Neural cell (in vitro differentiated cells): ENCODE measurements around the gene TRIM8. TPM values are rescaled to one million over a fixed set of nuclear protein-coding genes. Genes with fewer than 3 reads are reported as not detected.

Experiments
- H2AFZ ChIP-seq: fragments of 200-600, 300-800 bp; sonication (generic), shearing (Covaris generic); 2 replicates; pipeline ENCODE4 v1.6.0; 2014; ENCODE audit warnings: low read depth, mild to moderate bottlenecking, antibody characterized with exemption, low read length, moderate library complexity
- H3F3A ChIP-seq: fragments of 200-600 bp; shearing (Covaris generic); 2 replicates; pipeline ENCODE4 v1.6.1; 2016; ENCODE audit warnings: mild to moderate bottlenecking, moderate library complexity, mixed read lengths, antibody characterized with exemption, low read length; ENCODE audit not compliant: insufficient read depth, poor library complexity, severe bottlenecking
- H3K27ac ChIP-seq: fragments of 200-600, 300-800 bp; sonication (generic), shearing (Covaris generic); 2 replicates; pipeline ENCODE4 v1.5.1; 2014; ENCODE audit warnings: mild to moderate bottlenecking, low read length, moderate library complexity
- H3K27me3 ChIP-seq: fragments of 300-800, 200-600 bp; sonication (generic), shearing (Covaris generic); 2 replicates; pipeline ENCODE4 v1.6.0; 2014; ENCODE audit warnings: mild to moderate bottlenecking, low read depth, low read length, moderate library complexity; ENCODE audit not compliant: insufficient read depth
- H3K36me3 ChIP-seq: fragments of 300-800, 200-600 bp; sonication (generic), shearing (Covaris generic); 2 replicates; pipeline ENCODE4 v1.5.1; 2014; ENCODE audit warnings: mild to moderate bottlenecking, antibody characterized with exemption, low read length, moderate library complexity; ENCODE audit not compliant: insufficient read depth
- H3K4me2 ChIP-seq: fragments of 300-800, 200-600 bp; sonication (generic), shearing (Covaris generic); 2 replicates; pipeline ENCODE4 v1.6.0; 2014; ENCODE audit warnings: mild to moderate bottlenecking, low read length
- H3K4me3 ChIP-seq: fragments of 300-800, 200-600 bp; sonication (generic), shearing (Covaris generic); 2 replicates; pipeline ENCODE4 v1.5.1; 2014; ENCODE audit warnings: mild to moderate bottlenecking, low read length, moderate library complexity
- H3K79me2 ChIP-seq: fragments of 200-600 bp; shearing (Covaris generic); replicated peaks from 2 replicates; pipeline ENCODE4 v1.6.0; 2014; ENCODE audit warnings: mild to moderate bottlenecking, low read length, moderate library complexity; ENCODE audit not compliant: insufficient read depth
- H3K9ac ChIP-seq: fragments of 300-800, 200-600 bp; sonication (generic), shearing (Covaris generic); 2 replicates; pipeline ENCODE4 v1.6.1; 2016; ENCODE audit warnings: mild to moderate bottlenecking, low read length, mixed read lengths
- H3K9me2 ChIP-seq: fragments of 200-600 bp; shearing (Covaris generic); 2 replicates; pipeline ENCODE4 v1.6.1; 2016; ENCODE audit warnings: mild to moderate bottlenecking, low read length, mixed read lengths; ENCODE audit not compliant: insufficient read depth
- H3K9me3 ChIP-seq: fragments of 200-600, 300-800 bp; sonication (generic), shearing (Covaris generic); 2 replicates; pipeline ENCODE4 v1.6.1; 2016; ENCODE audit warnings: mild to moderate bottlenecking, mixed run types, low read length, moderate library complexity, mixed read lengths
- H4K20me1 ChIP-seq: fragments of 200-600 bp; shearing (Covaris generic); 2 replicates; pipeline ENCODE4 v1.6.1; 2016; ENCODE audit warnings: mild to moderate bottlenecking, mixed run types; ENCODE audit not compliant: insufficient read depth
- CTCF ChIP-seq: fragments of 450-650 bp; IDR thresholded peaks from 2 replicates; pipeline ENCODE4 v1.5.1; 2014; ENCODE audit warnings: antibody characterized with exemption, mild to moderate bottlenecking, moderate library complexity; ENCODE audit not compliant: poor library complexity, severe bottlenecking
- EP300 ChIP-seq: fragments of 450-650 bp; conservative IDR thresholded peaks from 2 replicates; pipeline ENCODE4 v1.6.1; 2014; ENCODE audit warnings: antibody characterized with exemption, mild to moderate bottlenecking, moderate library complexity; ENCODE audit not compliant: poor library complexity, severe bottlenecking
- EZH2 ChIP-seq: fragments of 200-600, 300-800 bp; shearing (Covaris generic), sonication (generic); IDR thresholded peaks from 2 replicates; pipeline ENCODE4 v1.6.1; 2014; ENCODE audit warnings: antibody characterized with exemption, low read length, borderline replicate concordance, mild to moderate bottlenecking; ENCODE audit not compliant: insufficient read depth, poor library complexity, severe bottlenecking
- MXI1 ChIP-seq: fragments of 450-650 bp; conservative IDR thresholded peaks from 2 replicates; pipeline ENCODE4 v1.6.1; 2014; ENCODE audit warnings: antibody characterized with exemption, mild to moderate bottlenecking; ENCODE audit not compliant: poor library complexity, severe bottlenecking
- POLR2AphosphoS5 ChIP-seq: IDR thresholded peaks from 2 replicates; pipeline ENCODE4 v1.6.1; 2012
- RAD21 ChIP-seq: fragments of 450-650 bp; conservative IDR thresholded peaks from 2 replicates; pipeline ENCODE4 v1.6.1; 2014; ENCODE audit warnings: antibody characterized with exemption, mild to moderate bottlenecking, moderate library complexity
- REST ChIP-seq: IDR thresholded peaks from 2 replicates; pipeline ENCODE4 v1.6.1; 2012; ENCODE audit warnings: borderline replicate concordance
- SMC3 ChIP-seq: fragments of 450-650 bp; conservative IDR thresholded peaks from 2 replicates; pipeline ENCODE4 v1.6.1; 2014; ENCODE audit warnings: antibody characterized with exemption, mild to moderate bottlenecking, moderate library complexity; ENCODE audit not compliant: poor library complexity
- TAF1 ChIP-seq: IDR thresholded peaks from 2 replicates; pipeline ENCODE4 v1.6.1; 2012; ENCODE audit warnings: low read depth
- polyA plus RNA-seq: library from polyadenylated mRNA; depleted of rRNA; stranded (reverse); fragments of >200 nt; gene quantifications from 2 replicates; pipeline ENCODE4 v1.2.3, GENCODE V29; 2014

Gene TRIM8
- polyA plus RNA-seq, 1 donor from 2014 or later, result 47.5 TPM

GRCh38 chr10:102656026-102656425 is 11.7 kb downstream of the TRIM8 start:
- H3K9me3 ChIP-seq, result no peaks in the 10 kb centered on the region
- no peaks in the 10 kb centered on the region for H3F3A ChIP-seq
- H3K9me2 ChIP-seq, result no peaks in the 10 kb centered on the region
- H2AFZ ChIP-seq, result no peak overlapping the region
- H3K36me3 ChIP-seq, result no peaks in the 10 kb centered on the region
- peaks cover 9% of the 10 kb centered on the region for H4K20me1 ChIP-seq
- H3K4me3 ChIP-seq, result no peak overlapping the region
- H3K27ac ChIP-seq, result no peak overlapping the region
- H3K9ac ChIP-seq, result no peak overlapping the region
- no peak for TF ChIP-seq CTCF
- no peak for TF ChIP-seq RAD21
- TF ChIP-seq REST, result no peak
- TF ChIP-seq TAF1, result no peak
- no peak for TF ChIP-seq EZH2
- TF ChIP-seq POLR2AphosphoS5, result no peak
- TF ChIP-seq MXI1, result no peak
- TF ChIP-seq EP300, result no peak
- TF ChIP-seq SMC3, result no peak
- no peaks in the 10 kb centered on the region for H3K27me3 ChIP-seq
- no peak overlapping the region for H3K4me2 ChIP-seq
- H3K79me2 ChIP-seq, result peaks cover 27% of the 10 kb centered on the region

- no peaks in the 10 kb centered on the region for H3F3A ChIP-seq
- H3K9ac ChIP-seq, result no peak overlapping the region
- H3K27me3 ChIP-seq, result no peaks in the 10 kb centered on the region
- H3K36me3 ChIP-seq, result no peaks in the 10 kb centered on the region
- H3K27ac ChIP-seq, result no peak overlapping the region
- no peak overlapping the region for H3K4me3 ChIP-seq
- peaks cover 19% of the 10 kb centered on the region for H3K79me2 ChIP-seq
- no peaks in the 10 kb centered on the region for H3K9me2 ChIP-seq
- no peak overlapping the region for H3K4me2 ChIP-seq
- no peak overlapping the region for H2AFZ ChIP-seq
- no peaks in the 10 kb centered on the region for H3K9me3 ChIP-seq
- H4K20me1 ChIP-seq, result peaks cover 6% of the 10 kb centered on the region
- no peak for TF ChIP-seq EZH2
- no peak for TF ChIP-seq SMC3
- TF ChIP-seq RAD21, result no peak
- no peak for TF ChIP-seq CTCF
- no peak for TF ChIP-seq TAF1
- TF ChIP-seq EP300, result no peak
- no peak for TF ChIP-seq MXI1
- TF ChIP-seq POLR2AphosphoS5, result no peak
- no peak for TF ChIP-seq REST
Measured at GRCh38 chr10:102656791-102657371, 12.6 kb downstream of the TRIM8 start.
